Keratinocyte (primary cell): ENCODE results near the gene PRKAR1B. TPM values are rescaled to one million over a fixed set of nuclear protein-coding genes. Genes with fewer than 3 reads are reported as not detected.

Experiments used
- DNase-seq: peaks from one replicate; pipeline ENCODE4 v3.0.0-alpha.2; 2011; ENCODE audit warnings: low read depth, missing footprints, low spot score
- FAIRE-seq: peaks from 2 replicates; lab custom pipeline; 2011; peaks lifted over from hg19 to GRCh38; lab: Jason Lieb, UNC
- H2AFZ ChIP-seq: 2 replicates; pipeline ENCODE4 v1.6.0; 2012; ENCODE audit warnings: low read length, control low read depth, inconsistent platforms; ENCODE audit not compliant: control insufficient read depth
- H3K27ac ChIP-seq: 2 replicates; pipeline ENCODE4 v1.5.1; 2011; ENCODE audit warnings: low read length; ENCODE audit not compliant: control insufficient read depth, insufficient read depth
- H3K27me3 ChIP-seq: 3 replicates; pipeline ENCODE4 v1.6.0; 2011; ENCODE audit warnings: low read length; ENCODE audit not compliant: control insufficient read depth, insufficient read depth; ENCODE audit errors: extremely low read depth
- H3K36me3 ChIP-seq, 2 experiments: 2 replicates in 1 of 2; 3 replicates in 1 of 2; pipeline ENCODE4 v1.5.1; 2011; ENCODE audit warnings: low read length in 2 of 2, mild to moderate bottlenecking in 1 of 2; ENCODE audit not compliant: control insufficient read depth in 2 of 2, insufficient read depth in 2 of 2; ENCODE audit errors: extremely low read depth in 1 of 2
- H3K4me1 ChIP-seq: 3 replicates; pipeline ENCODE4 v1.5.1; 2011; ENCODE audit warnings: low read length; ENCODE audit not compliant: control insufficient read depth, insufficient read depth; ENCODE audit errors: extremely low read depth
- H3K4me2 ChIP-seq: 3 replicates; pipeline ENCODE4 v1.6.0; 2011; ENCODE audit warnings: low read depth, low read length; ENCODE audit not compliant: control insufficient read depth, insufficient read depth; ENCODE audit errors: extremely low read depth
- H3K4me3 ChIP-seq, 3 experiments: fragments of 200-600 bp in 1 of 3; sonication (generic) in 1 of 3; 2 replicates in 2 of 3; 3 replicates in 1 of 3; pipeline ENCODE4 v1.5.1; 2011 to 2016; ENCODE audit warnings: low read length in 3 of 3, mild to moderate bottlenecking in 3 of 3, control low read depth in 2 of 3, inconsistent platforms in 1 of 3, low read depth in 1 of 3, mixed read lengths in 1 of 3, mixed run types in 1 of 3, moderate library complexity in 1 of 3; ENCODE audit not compliant: control insufficient read depth in 2 of 3, insufficient read depth in 2 of 3; ENCODE audit errors: extremely low read depth in 1 of 3
- H3K79me2 ChIP-seq: 2 replicates; pipeline ENCODE4 v1.6.0; 2012; ENCODE audit warnings: low read length; ENCODE audit not compliant: control insufficient read depth, insufficient read depth
- H3K9ac ChIP-seq: 3 replicates; pipeline ENCODE4 v1.6.0; 2011; ENCODE audit warnings: low read length; ENCODE audit not compliant: control insufficient read depth, insufficient read depth; ENCODE audit errors: extremely low read depth
- H3K9me1 ChIP-seq: 3 replicates; pipeline ENCODE4 v1.6.0; 2011; ENCODE audit warnings: low read length; ENCODE audit not compliant: control insufficient read depth, insufficient read depth; ENCODE audit errors: extremely low read depth
- H3K9me3 ChIP-seq: 2 replicates; pipeline ENCODE4 v1.5.1; 2012; ENCODE audit warnings: low read depth, low read length; ENCODE audit not compliant: control insufficient read depth
- H4K20me1 ChIP-seq: 3 replicates; pipeline ENCODE4 v1.6.0; 2011; ENCODE audit warnings: low read length; ENCODE audit not compliant: control insufficient read depth, insufficient read depth; ENCODE audit errors: extremely low read depth
- EZH2 ChIP-seq: IDR thresholded peaks from one replicate; pipeline ENCODE4 v1.6.1; 2012; ENCODE audit warnings: inconsistent platforms, mild to moderate bottlenecking, low read length, moderate library complexity
- dilution Hi-C: fragments of 300-500 bp; cut with MboI; formaldehyde crosslinking; loops from one replicate; pipeline ENCODE4 v1.7.0; 2020; ENCODE audit warnings: low sequenced_read_pairs; ENCODE audit not compliant: extremely low pct_ligation_motif_present
- polyA plus RNA-seq, 5 experiments: library from polyadenylated mRNA; depleted of rRNA in 3 of 5; stranded (reverse) in 3 of 5; stranded (forward) in 1 of 5; unstranded in 1 of 5; fragments of >200 nt; gene quantifications; 1 replicate in 1 of 5; 2 replicates in 3 of 5; 3 replicates in 1 of 5; pipeline versions ENCODE4 v1.2.1 to v1.2.3, GENCODE V29; 2011 to 2012; ENCODE audit warnings: missing spikeins in 2 of 5, low read depth in 1 of 5, low replicate concordance in 1 of 5
- TF ChIP-seq, protein P1 (sequence below), 3 experiments: IDR thresholded peaks in 1 of 3; conservative IDR thresholded peaks in 1 of 3; optimal IDR thresholded peaks in 1 of 3; 2 replicates in 2 of 3; 3 replicates in 1 of 3; pipeline versions ENCODE3 to v1.5.1; 2011; ENCODE audit warnings: low read length in 3 of 3, mild to moderate bottlenecking in 3 of 3, moderate library complexity in 2 of 3, control low read depth in 1 of 3, inconsistent platforms in 1 of 3; ENCODE audit not compliant: insufficient read depth in 2 of 3; ENCODE audit errors: extremely low read depth in 1 of 3

Gene PRKAR1B
- polyA plus RNA-seq, 1 donor (not counting 4 experiments of a cell fraction or from before 2014, with no cell fraction given) = 10.8 TPM

DNA sequence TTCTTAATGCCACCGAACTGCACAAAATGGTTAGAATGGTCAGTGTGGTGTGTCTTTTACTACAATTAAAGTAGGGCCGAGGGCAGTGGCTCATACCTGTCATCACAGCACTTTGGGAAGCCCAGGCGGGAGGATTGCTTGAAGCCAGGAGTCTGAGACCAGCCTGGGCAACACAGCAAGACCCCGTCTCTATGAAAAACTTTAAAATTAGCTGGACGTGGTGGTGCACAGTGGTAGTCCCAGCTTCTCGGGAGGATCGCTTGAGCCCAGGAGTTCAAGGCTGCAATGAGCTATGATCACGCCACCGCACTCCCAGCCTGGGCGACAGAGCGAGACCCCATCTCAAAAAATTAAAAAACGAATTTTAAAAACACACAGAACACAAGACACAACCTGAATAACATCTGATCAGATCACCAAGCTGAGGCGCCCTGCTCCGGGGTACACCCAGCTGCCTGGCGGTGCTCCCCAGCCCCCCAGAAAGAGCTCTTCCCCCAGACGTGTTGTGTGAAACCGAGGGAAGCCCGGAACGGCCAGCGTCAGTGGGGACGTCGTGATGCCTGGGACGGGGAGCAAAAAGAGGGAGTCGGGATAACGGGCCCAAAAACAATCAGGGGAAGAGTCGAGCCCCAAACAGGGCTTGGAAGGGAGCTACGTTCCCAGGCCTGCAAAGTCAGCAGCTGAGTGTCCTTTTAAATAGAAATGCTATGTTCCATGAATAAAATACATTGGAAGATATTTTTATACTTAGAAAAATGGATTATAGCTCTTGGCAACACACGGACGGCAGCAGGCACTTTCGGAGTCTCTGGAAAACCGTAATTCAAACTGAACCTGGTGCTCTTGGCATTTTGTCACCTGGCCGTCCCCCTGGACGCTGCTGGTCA, 126.7 kb downstream of the PRKAR1B start:
- H2AFZ ChIP-seq = no peak overlapping the region
- H3K9me1 ChIP-seq = no peaks in the 10 kb centered on the region
- no peaks in the 10 kb centered on the region for H3K79me2 ChIP-seq
- TF ChIP-seq, protein P1, sequence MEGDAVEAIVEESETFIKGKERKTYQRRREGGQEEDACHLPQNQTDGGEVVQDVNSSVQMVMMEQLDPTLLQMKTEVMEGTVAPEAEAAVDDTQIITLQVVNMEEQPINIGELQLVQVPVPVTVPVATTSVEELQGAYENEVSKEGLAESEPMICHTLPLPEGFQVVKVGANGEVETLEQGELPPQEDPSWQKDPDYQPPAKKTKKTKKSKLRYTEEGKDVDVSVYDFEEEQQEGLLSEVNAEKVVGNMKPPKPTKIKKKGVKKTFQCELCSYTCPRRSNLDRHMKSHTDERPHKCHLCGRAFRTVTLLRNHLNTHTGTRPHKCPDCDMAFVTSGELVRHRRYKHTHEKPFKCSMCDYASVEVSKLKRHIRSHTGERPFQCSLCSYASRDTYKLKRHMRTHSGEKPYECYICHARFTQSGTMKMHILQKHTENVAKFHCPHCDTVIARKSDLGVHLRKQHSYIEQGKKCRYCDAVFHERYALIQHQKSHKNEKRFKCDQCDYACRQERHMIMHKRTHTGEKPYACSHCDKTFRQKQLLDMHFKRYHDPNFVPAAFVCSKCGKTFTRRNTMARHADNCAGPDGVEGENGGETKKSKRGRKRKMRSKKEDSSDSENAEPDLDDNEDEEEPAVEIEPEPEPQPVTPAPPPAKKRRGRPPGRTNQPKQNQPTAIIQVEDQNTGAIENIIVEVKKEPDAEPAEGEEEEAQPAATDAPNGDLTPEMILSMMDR (optimal IDR thresholded peaks at IDR 0.05 in 1 of 3, IDR thresholded peaks at IDR 0.05 in 1 of 3, conservative IDR thresholded peaks at IDR 0.05 in 1 of 3; ENCODE audit: extremely low read depth in 1 of 3, insufficient read depth in 2 of 3, low read length in 3 of 3) = no peak
- TF ChIP-seq EZH2 = no peak
- FAIRE-seq (no peak), DNase-seq (no peak)
- H3K4me2 ChIP-seq = no peak overlapping the region
- no peak overlapping the region for H3K27ac ChIP-seq
- H3K9me3 ChIP-seq = no peaks in the 10 kb centered on the region
- no peaks in the 10 kb centered on the region for H4K20me1 ChIP-seq
- H3K4me1 ChIP-seq = no peaks in the 10 kb centered on the region
- no peak overlapping the region for H3K9ac ChIP-seq
- H3K4me3 ChIP-seq = no peak overlapping the region
- no peaks in the 10 kb centered on the region for H3K27me3 ChIP-seq
- dilution Hi-C loops = no loop called here
- H3K36me3 ChIP-seq = peaks cover 0 to 4% of the 10 kb centered on the region in 2 experiments

DNA sequence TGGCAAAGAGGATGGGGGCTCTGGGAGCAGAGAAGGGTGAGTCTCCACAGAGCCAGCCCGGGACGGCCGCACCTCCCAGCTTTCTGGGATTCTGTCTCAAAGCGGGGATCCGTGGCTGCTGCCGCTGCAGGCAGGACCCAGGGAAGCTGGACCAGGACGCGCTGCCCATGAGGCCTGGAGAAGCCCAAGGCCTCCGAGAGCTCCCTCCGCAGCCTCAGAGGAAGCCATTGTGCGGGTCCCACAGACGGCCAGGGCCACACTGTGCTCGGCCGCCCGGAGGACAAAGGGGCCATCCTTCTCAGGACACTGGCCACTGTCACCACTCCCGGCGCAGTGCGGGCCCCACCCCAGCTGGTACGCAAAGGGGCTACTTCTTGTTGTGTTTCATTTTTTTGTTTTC, 128.2 kb downstream of the PRKAR1B start:
- Histone ChIP-seq H3K79me2 (no peaks in the 10 kb centered on the region), H3K9me3 (no peaks in the 10 kb centered on the region)
- TF ChIP-seq, protein P1 (optimal IDR thresholded peaks at IDR 0.05 in 1 of 3, IDR thresholded peaks at IDR 0.05 in 1 of 3, conservative IDR thresholded peaks at IDR 0.05 in 1 of 3; ENCODE audit: extremely low read depth in 1 of 3, insufficient read depth in 2 of 3, low read length in 3 of 3) = no peak
- no peak for TF ChIP-seq EZH2

More for the DNA sequence above, 128.2 kb downstream of the PRKAR1B start:
- Histone ChIP-seq H3K4me1 (no peaks in the 10 kb centered on the region), H4K20me1 (no peaks in the 10 kb centered on the region), H3K4me2 (no peak overlapping the region), H3K9ac (no peak overlapping the region), H3K27ac (no peak overlapping the region), H3K36me3 (peaks cover 0 to 4% of the 10 kb centered on the region in 2 experiments), H2AFZ (no peak overlapping the region), H3K27me3 (no peaks in the 10 kb centered on the region), H3K4me3 (no peak overlapping the region), H3K9me1 (no peaks in the 10 kb centered on the region)
- no peak for FAIRE-seq
- dilution Hi-C loops = no loop called here
- DNase-seq = no peak
